Activated naive CD4-positive, alpha-beta T cell treated with anti-CD3 and anti-CD28 coated beads, Interleukin-2, amount 50 U/mL, for 16 hours (primary cell): Measurements from ENCODE around the gene OR1J2.

Source experiments
- DNase-seq: peaks from one replicate; pipeline ENCODE4 v3.0.0-alpha.2; 2020

The OR1J2 gene

GRCh38 chr9:122552812-122553211 lies 42.2 kb downstream of the OR1J2 start, which contains the start of gene OR1N2:
Gene OR1N2, plus strand, starts transcription at chr9:122553112. Its CDS starts 100 bp downstream, at chr9:122553212.
- no peak for DNase-seq
